Mesenchymal stem cell (in vitro differentiated cells and primary cell): ENCODE data around the gene GRM7.
A peak's percentile ranks its signal among the peaks of the same experiment; 100 is the strongest.

Source experiments
- DNase-seq: peaks from one replicate; pipeline ENCODE4 v3.0.0-alpha.2; 2013
- H2AFZ ChIP-seq: one replicate; pipeline ENCODE4 v1.6.1; 2013; ENCODE audit warnings: low read depth, mild to moderate bottlenecking, control low read depth, inconsistent platforms, low read length, moderate library complexity
- H2AK5ac ChIP-seq: 2 replicates; pipeline ENCODE4 v1.6.1; 2013; ENCODE audit warnings: low read length, moderate library complexity, mild to moderate bottlenecking, inconsistent platforms; ENCODE audit not compliant: severe bottlenecking
- H2BK120ac ChIP-seq: one replicate; pipeline ENCODE4 v1.6.1; 2013; ENCODE audit warnings: low read depth, mild to moderate bottlenecking, inconsistent platforms, low read length, moderate library complexity
- H2BK12ac ChIP-seq, 2 experiments: one replicate each; pipeline ENCODE4 v1.6.1; 2013; ENCODE audit warnings: inconsistent platforms in 2 of 2, low read length in 2 of 2, mild to moderate bottlenecking in 2 of 2, moderate library complexity in 2 of 2, control low read depth in 1 of 2
- H2BK15ac ChIP-seq: one replicate; pipeline ENCODE4 v1.6.1; 2013; ENCODE audit warnings: mild to moderate bottlenecking, low read depth, inconsistent platforms; ENCODE audit not compliant: poor library complexity, severe bottlenecking
- H2BK5ac ChIP-seq: 2 replicates; pipeline ENCODE4 v1.6.1; 2013; ENCODE audit warnings: low read depth, mild to moderate bottlenecking, low read length, control low read depth, inconsistent platforms; ENCODE audit not compliant: poor library complexity, severe bottlenecking
- H3K14ac ChIP-seq, 2 experiments: one replicate each; pipeline ENCODE4 v1.6.1; 2013; ENCODE audit warnings: inconsistent platforms in 2 of 2, low read length in 2 of 2, control low read depth in 1 of 2, mild to moderate bottlenecking in 1 of 2, moderate library complexity in 1 of 2
- H3K18ac ChIP-seq, 2 experiments: one replicate each; pipeline ENCODE4 v1.6.1; 2013; ENCODE audit warnings: inconsistent platforms in 2 of 2, low read length in 2 of 2, control low read depth in 1 of 2, low read depth in 1 of 2, mild to moderate bottlenecking in 1 of 2
- H3K23ac ChIP-seq, 2 experiments: one replicate each; pipeline ENCODE4 v1.6.1; 2013; ENCODE audit warnings: inconsistent platforms in 2 of 2, low read length in 2 of 2, mild to moderate bottlenecking in 2 of 2, moderate library complexity in 2 of 2, control low read depth in 1 of 2
- H3K27ac ChIP-seq: 2 replicates; pipeline ENCODE4 v1.5.1; 2013; ENCODE audit warnings: mild to moderate bottlenecking, moderate library complexity, low read length, control low read depth, inconsistent platforms; ENCODE audit not compliant: poor library complexity, severe bottlenecking
- H3K27me3 ChIP-seq, 2 experiments: 2 replicates each; pipeline versions ENCODE4 v1.6.1 to v1.7.0; 2013; ENCODE audit warnings: low read length in 2 of 2, mild to moderate bottlenecking in 2 of 2, moderate library complexity in 2 of 2, control low read depth in 1 of 2, inconsistent platforms in 1 of 2; ENCODE audit not compliant: control insufficient read depth in 1 of 2, insufficient read depth in 1 of 2
- H3K36me3 ChIP-seq, 2 experiments: 2 replicates each; pipeline versions ENCODE4 v1.6.1 to v1.7.0; 2013; ENCODE audit warnings: low read length in 2 of 2, control low read depth in 1 of 2, inconsistent platforms in 1 of 2, low read depth in 1 of 2, mild to moderate bottlenecking in 1 of 2; ENCODE audit not compliant: insufficient read depth in 2 of 2, control insufficient read depth in 1 of 2
- H3K4ac ChIP-seq, 2 experiments: one replicate each; pipeline ENCODE4 v1.6.1; 2013; ENCODE audit warnings: inconsistent platforms in 2 of 2, low read length in 2 of 2, mild to moderate bottlenecking in 2 of 2, moderate library complexity in 2 of 2, control low read depth in 1 of 2, low read depth in 1 of 2
- H3K4me1 ChIP-seq: 2 replicates; pipeline ENCODE4 v1.6.1; 2013; ENCODE audit warnings: low read depth, low read length, control low read depth; ENCODE audit not compliant: control insufficient read depth, insufficient read depth
- H3K4me2 ChIP-seq: 2 replicates; pipeline ENCODE4 v1.6.1; 2013; ENCODE audit warnings: low read length, mild to moderate bottlenecking, inconsistent platforms; ENCODE audit not compliant: poor library complexity, severe bottlenecking
- H3K4me3 ChIP-seq, 2 experiments: 2 replicates each; pipeline versions ENCODE4 v1.5.1 to v1.7.0; 2013; ENCODE audit warnings: low read length in 2 of 2, mild to moderate bottlenecking in 2 of 2, control low read depth in 1 of 2, low read depth in 1 of 2; ENCODE audit not compliant: insufficient read depth in 1 of 2
- H3K79me1 ChIP-seq: replicated peaks from 2 replicates; pipeline ENCODE4 v1.6.1; 2013; ENCODE audit warnings: mild to moderate bottlenecking, control low read depth, low read length, inconsistent platforms; ENCODE audit not compliant: poor library complexity, severe bottlenecking
- H3K9ac ChIP-seq: 2 replicates; pipeline ENCODE4 v1.7.0; 2013; ENCODE audit warnings: mild to moderate bottlenecking, low read length, moderate library complexity
- H3K9me3 ChIP-seq: 2 replicates; pipeline ENCODE4 v1.7.0; 2013; ENCODE audit warnings: mild to moderate bottlenecking, low read length; ENCODE audit not compliant: control insufficient read depth
- H4K8ac ChIP-seq: one replicate; pipeline ENCODE4 v1.6.1; 2013; ENCODE audit warnings: inconsistent platforms, mild to moderate bottlenecking, low read length, moderate library complexity
- H4K91ac ChIP-seq: one replicate; pipeline ENCODE4 v1.6.1; 2013; ENCODE audit warnings: mild to moderate bottlenecking, low read length, inconsistent platforms
- WGBS: methylation state at CpG from one replicate; pipeline ENCODE4 v1.1.7; 2013; ENCODE audit warnings: mixed read lengths; 5-methylcytosine and 5-hydroxymethylcytosine counted together

Gene GRM7

GRCh38 chr3:7621651-7622050, 760.7 kb downstream of the GRM7 start:
- Histone ChIP-seq H2BK12ac (no peak overlapping the region), H3K4me1 (no peaks in the 10 kb centered on the region), H3K27me3 (no peaks in the 10 kb centered on the region), H2AK5ac (no peak overlapping the region), H3K36me3 (no peaks in the 10 kb centered on the region), H3K9ac (no peak overlapping the region), H2AFZ (no peak overlapping the region), H3K79me1 (no peaks in the 10 kb centered on the region), H2BK15ac (no peak overlapping the region), H3K4me3 (no peak overlapping the region), H3K27ac (no peak overlapping the region), H3K4me2 (no peak overlapping the region), H3K23ac (no peak overlapping the region), H3K14ac (no peak overlapping the region), H3K4ac (no peak overlapping the region), H3K9me3 (no peaks in the 10 kb centered on the region), H2BK120ac (no peak overlapping the region), H3K18ac (no peak overlapping the region), H2BK5ac (no peak overlapping the region), H4K8ac (no peak overlapping the region), H4K91ac (no peak overlapping the region)
- 100% methylated on average over 3 of the region's 3 CpGs for WGBS
- DNase-seq: no peak

GRCh38 chr3:7625021-7625420, 764.1 kb downstream of the GRM7 start:
- Histone ChIP-seq H3K4me2 (no peak overlapping the region), H3K14ac (no peak overlapping the region), H4K8ac (no peak overlapping the region), H2BK120ac (no peak overlapping the region), H3K4me3 (no peak overlapping the region), H2BK12ac (no peak overlapping the region), H3K27ac (no peak overlapping the region), H2AFZ (no peak overlapping the region), H2BK15ac (no peak overlapping the region), H4K91ac (no peak overlapping the region), H3K4ac (no peak overlapping the region), H3K9ac (no peak overlapping the region), H3K36me3 (no peaks in the 10 kb centered on the region), H2BK5ac (no peak overlapping the region), H2AK5ac (no peak overlapping the region), H3K4me1 (no peaks in the 10 kb centered on the region), H3K27me3 (no peaks in the 10 kb centered on the region), H3K23ac (no peak overlapping the region), H3K18ac (no peak overlapping the region), H3K79me1 (no peaks in the 10 kb centered on the region), H3K9me3 (no peaks in the 10 kb centered on the region)
- 77% methylated on average over 3 of the region's 6 CpGs for WGBS
- no peak for DNase-seq

GRCh38 chr3:7630351-7630911, 769.5 kb downstream of the GRM7 start:
- H3K23ac ChIP-seq: no peak overlapping the region
- peaks cover 3% of the 10 kb centered on the region for H3K9me3 ChIP-seq
- H3K18ac ChIP-seq: no peak overlapping the region
- H2BK5ac ChIP-seq: no peak overlapping the region
- no peak overlapping the region for H3K4me2 ChIP-seq
- no peaks in the 10 kb centered on the region for H3K79me1 ChIP-seq
- no peak overlapping the region for H4K8ac ChIP-seq
- no peak overlapping the region for H3K9ac ChIP-seq
- peak overlapping the region in 1 of 2 experiments; percentile 39 for H2BK12ac ChIP-seq
- H3K27me3 ChIP-seq: no peaks in the 10 kb centered on the region
- no peak overlapping the region for H2AK5ac ChIP-seq
- no peak overlapping the region for H2BK15ac ChIP-seq
- H3K4ac ChIP-seq: no peak overlapping the region
- H3K36me3 ChIP-seq: no peaks in the 10 kb centered on the region
- H3K14ac ChIP-seq: no peak overlapping the region
- no peak overlapping the region for H4K91ac ChIP-seq
- no peak overlapping the region for H2AFZ ChIP-seq
- WGBS: 62% methylated on average over 3 of the region's 4 CpGs
- no peak overlapping the region for H2BK120ac ChIP-seq
- DNase-seq: peak; percentile 27
- H3K4me1 ChIP-seq: no peaks in the 10 kb centered on the region
- no peak overlapping the region for H3K27ac ChIP-seq
- H3K4me3 ChIP-seq: no peak overlapping the region

DNA sequence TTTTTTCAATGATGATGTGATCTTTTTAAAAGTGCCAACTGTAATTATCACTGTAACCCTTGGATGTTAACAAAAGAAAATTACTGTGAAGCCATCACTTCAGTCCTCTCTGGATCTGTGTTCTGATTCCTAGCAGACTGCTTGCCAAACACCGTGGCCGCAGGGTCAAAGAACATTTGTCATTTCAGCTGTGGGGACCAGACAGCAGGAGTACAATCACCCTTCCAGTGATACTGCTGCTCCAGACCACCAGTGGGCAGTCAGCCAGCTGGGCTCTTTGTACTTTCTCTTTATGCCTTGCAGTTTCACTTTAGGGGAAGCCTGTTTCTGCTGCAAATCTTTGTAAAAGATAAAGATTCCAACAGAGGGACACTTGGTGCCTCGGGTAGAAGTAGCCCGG, 770.0 kb downstream of the GRM7 start:
- 53% methylated on average over 4 of the region's 4 CpGs for WGBS
- H3K27ac ChIP-seq: no peak overlapping the region
- H2BK5ac ChIP-seq: no peak overlapping the region
- peak overlapping the region in 1 of 2 experiments; percentile 31 for H3K4me3 ChIP-seq
- no peaks in the 10 kb centered on the region for H3K27me3 ChIP-seq
- H3K9me3 ChIP-seq: peaks cover 3% of the 10 kb centered on the region
- H3K36me3 ChIP-seq: no peaks in the 10 kb centered on the region
- H3K9ac ChIP-seq: peak overlapping the region; percentile 48
- no peak overlapping the region for H3K4me2 ChIP-seq
- H2BK120ac ChIP-seq: no peak overlapping the region
- no peak overlapping the region for H4K8ac ChIP-seq
- peak; percentile 67 for DNase-seq
- no peak overlapping the region for H3K14ac ChIP-seq
- H2AFZ ChIP-seq: no peak overlapping the region
- no peak overlapping the region for H2BK12ac ChIP-seq
- H3K4ac ChIP-seq: no peak overlapping the region
- no peak overlapping the region for H3K18ac ChIP-seq
- H2AK5ac ChIP-seq: no peak overlapping the region
- no peak overlapping the region for H4K91ac ChIP-seq
- H2BK15ac ChIP-seq: no peak overlapping the region
- H3K79me1 ChIP-seq: no peaks in the 10 kb centered on the region
- no peak overlapping the region for H3K23ac ChIP-seq
- no peaks in the 10 kb centered on the region for H3K4me1 ChIP-seq
